MM.1S (cell line): ENCODE results near the gene NUDC.

Source experiments
- DNase-seq: peaks from one replicate; pipeline ENCODE4 v3.0.0-alpha.2; 2015
- H2AFZ ChIP-seq: fragments of 300-600 bp; sonication (generic); 2 replicates; pipeline ENCODE4 v1.6.0; 2016; ENCODE audit warnings: antibody characterized with exemption, low read length
- H3F3A ChIP-seq: fragments of 300-600 bp; sonication (generic); 2 replicates; pipeline ENCODE4 v1.6.1; 2016; ENCODE audit warnings: mild to moderate bottlenecking, antibody characterized with exemption, low read length, moderate library complexity, mixed read lengths; ENCODE audit not compliant: insufficient read depth
- H3K27ac ChIP-seq: fragments of 300-600 bp; sonication (generic); 2 replicates; pipeline ENCODE4 v1.5.1; 2016; ENCODE audit warnings: mild to moderate bottlenecking, low read length
- H3K27me3 ChIP-seq: fragments of 300-600 bp; sonication (generic); replicated peaks from 2 replicates; pipeline ENCODE4 v1.6.0; 2016; ENCODE audit warnings: low read length; ENCODE audit not compliant: insufficient read depth
- H3K36me3 ChIP-seq: fragments of 300-600 bp; sonication (generic); replicated peaks from 2 replicates; pipeline ENCODE4 v1.6.1; 2016; ENCODE audit warnings: mild to moderate bottlenecking, low read length, mixed read lengths; ENCODE audit not compliant: insufficient read depth
- H3K4me1 ChIP-seq: fragments of 300-600 bp; sonication (generic); 2 replicates; pipeline ENCODE4 v1.6.1; 2016; ENCODE audit warnings: low read length, mixed read lengths
- H3K4me2 ChIP-seq: fragments of 300-600 bp; sonication (generic); 2 replicates; pipeline ENCODE4 v1.6.0; 2016; ENCODE audit warnings: low read depth, low read length
- H3K4me3 ChIP-seq: fragments of 300-600 bp; sonication (generic); 2 replicates; pipeline ENCODE4 v1.5.1; 2016; ENCODE audit warnings: low read length, mixed read lengths
- H3K79me2 ChIP-seq: fragments of 300-600 bp; sonication (generic); 2 replicates; pipeline ENCODE4 v1.6.1; 2016; ENCODE audit warnings: mixed run types, low read length, mixed read lengths
- H3K9ac ChIP-seq: fragments of 300-600 bp; sonication (generic); 2 replicates; pipeline ENCODE4 v1.6.1; 2016; ENCODE audit warnings: low read length, mixed read lengths
- H3K9me2 ChIP-seq: fragments of 300-600 bp; sonication (generic); replicated peaks from 2 replicates; pipeline ENCODE4 v1.6.1; 2016; ENCODE audit warnings: mild to moderate bottlenecking, low read length, mixed read lengths; ENCODE audit not compliant: insufficient read depth
- H3K9me3 ChIP-seq: fragments of 300-600 bp; sonication (generic); replicated peaks from 2 replicates; pipeline ENCODE4 v1.6.1; 2016; ENCODE audit warnings: mild to moderate bottlenecking, low read length, mixed read lengths; ENCODE audit not compliant: insufficient read depth
- H4K20me1 ChIP-seq: fragments of 300-600 bp; sonication (generic); 2 replicates; pipeline ENCODE4 v1.6.1; 2016; ENCODE audit warnings: mild to moderate bottlenecking, low read length, moderate library complexity, mixed read lengths; ENCODE audit not compliant: insufficient read depth
- CTCF ChIP-seq: fragments of 300-600 bp; sonication (generic); IDR thresholded peaks from 2 replicates; pipeline ENCODE4 v1.5.1; 2016; ENCODE audit warnings: antibody characterized with exemption, low read length, mixed read lengths
- EZH2 ChIP-seq: fragments of 300-600 bp; sonication (generic); optimal IDR thresholded peaks from 2 replicates; pipeline ENCODE3; 2017; ENCODE audit warnings: low read depth, mild to moderate bottlenecking, antibody characterized with exemption, low read length, mixed read lengths
- EZH2phosphoT487 ChIP-seq: fragments of 300-600 bp; sonication (generic); IDR thresholded peaks from 2 replicates; pipeline ENCODE4 v1.6.1; 2018; ENCODE audit warnings: antibody characterized with exemption, low read length

Gene NUDC

GRCh38 chr1:26910343-26911160, 11.0 kb upstream of the NUDC start:
- no peak overlapping the region for H3K4me3 ChIP-seq
- no peaks in the 10 kb centered on the region for H3K4me1 ChIP-seq
- no peaks in the 10 kb centered on the region for H3K9me3 ChIP-seq
- H2AFZ ChIP-seq, result no peak overlapping the region
- TF ChIP-seq EZH2phosphoT487 (no peak), EZH2 (no peak), CTCF (no peak)
- no peak overlapping the region for H3K4me2 ChIP-seq
- H3K79me2 ChIP-seq, result no peaks in the 10 kb centered on the region
- no peaks in the 10 kb centered on the region for H4K20me1 ChIP-seq
- H3K27me3 ChIP-seq, result no peaks in the 10 kb centered on the region; the same call in none of the 2 replicates
- H3K9ac ChIP-seq, result no peak overlapping the region
- no peaks in the 10 kb centered on the region for H3F3A ChIP-seq
- no peak overlapping the region for H3K27ac ChIP-seq
- H3K9me2 ChIP-seq, result no peaks in the 10 kb centered on the region
- H3K36me3 ChIP-seq, result no peaks in the 10 kb centered on the region
- DNase-seq, result no peak

GRCh38 chr1:26911399-26912146, 10.0 kb upstream of the NUDC start:
- Histone ChIP-seq H3K9me2 (no peaks in the 10 kb centered on the region), H3K9me3 (no peaks in the 10 kb centered on the region), H2AFZ (no peak overlapping the region), H3K9ac (no peak overlapping the region), H4K20me1 (no peaks in the 10 kb centered on the region), H3K27ac (no peak overlapping the region), H3K4me3 (no peak overlapping the region), H3K4me2 (no peak overlapping the region), H3K79me2 (no peaks in the 10 kb centered on the region), H3K4me1 (no peaks in the 10 kb centered on the region), H3K36me3 (no peaks in the 10 kb centered on the region), H3F3A (no peaks in the 10 kb centered on the region), H3K27me3 (no peaks in the 10 kb centered on the region; the same call in none of the 2 replicates)
- no peak for DNase-seq
- no peak for TF ChIP-seq EZH2phosphoT487
- no peak for TF ChIP-seq EZH2
- TF ChIP-seq CTCF, result no peak

GRCh38 chr1:26912147-26912490, 9.4 kb upstream of the NUDC start:
- H3K27ac ChIP-seq, result no peak overlapping the region
- H3K4me2 ChIP-seq, result no peak overlapping the region
- no peaks in the 10 kb centered on the region; the same call in none of the 2 replicates for H3K27me3 ChIP-seq
- no peaks in the 10 kb centered on the region for H3K36me3 ChIP-seq
- no peaks in the 10 kb centered on the region for H3K79me2 ChIP-seq
- no peaks in the 10 kb centered on the region for H3K9me3 ChIP-seq
- H3K9me2 ChIP-seq, result no peaks in the 10 kb centered on the region
- H3K4me1 ChIP-seq, result no peaks in the 10 kb centered on the region
- no peaks in the 10 kb centered on the region for H4K20me1 ChIP-seq
- H3K4me3 ChIP-seq, result no peak overlapping the region
- H2AFZ ChIP-seq, result no peak overlapping the region
- no peak for TF ChIP-seq CTCF
- TF ChIP-seq EZH2phosphoT487, result no peak
- TF ChIP-seq EZH2, result no peak
- DNase-seq, result no peak
- H3K9ac ChIP-seq, result no peak overlapping the region
- H3F3A ChIP-seq, result no peaks in the 10 kb centered on the region
